ENCODE results near the gene UBR7.

The UBR7 gene

GRCh38 chr14:93245764-93246420, 38.8 kb downstream of the UBR7 start:
- no peak for DNase-seq (ENCODE audit: extremely low read depth in 1 of 2, low read depth in 1 of 2)

GRCh38 chr14:93246534-93246933, 39.5 kb downstream of the UBR7 start:
- DNase-seq (ENCODE audit: extremely low read depth in 1 of 2, low read depth in 1 of 2): no peak

GRCh38 chr14:93249128-93249831, 42.2 kb downstream of the UBR7 start:
- no peak for DNase-seq (ENCODE audit: extremely low read depth in 1 of 2, low read depth in 1 of 2)

GRCh38 chr14:93262446-93262845, 55.4 kb downstream of the UBR7 start:
- DNase-seq (ENCODE audit: extremely low read depth in 1 of 2, low read depth in 1 of 2): no peak

GRCh38 chr14:93263416-93263815, 56.4 kb downstream of the UBR7 start:
- DNase-seq (ENCODE audit: extremely low read depth in 1 of 2, low read depth in 1 of 2): no peak

GRCh38 chr14:93266127-93266526, 59.1 kb downstream of the UBR7 start:
- no peak for DNase-seq (ENCODE audit: extremely low read depth in 1 of 2, low read depth in 1 of 2)

GRCh38 chr14:93267149-93267711, 60.2 kb downstream of the UBR7 start:
- DNase-seq (ENCODE audit: extremely low read depth in 1 of 2, low read depth in 1 of 2): no peak

GRCh38 chr14:93268406-93268805, 61.4 kb downstream of the UBR7 start:
- DNase-seq (ENCODE audit: extremely low read depth in 1 of 2, low read depth in 1 of 2): no peak

- DNase-seq (ENCODE audit: extremely low read depth in 1 of 2, low read depth in 1 of 2): no peak
Measured at GRCh38 chr14:93269341-93270068, 62.4 kb downstream of the UBR7 start.

- DNase-seq (ENCODE audit: extremely low read depth in 1 of 2, low read depth in 1 of 2): no peak
Measured at GRCh38 chr14:93271111-93271510, 64.1 kb downstream of the UBR7 start.

GRCh38 chr14:93274055-93274806, 67.2 kb downstream of the UBR7 start:
- DNase-seq (ENCODE audit: extremely low read depth in 1 of 2, low read depth in 1 of 2): no peak

- no peak for DNase-seq (ENCODE audit: extremely low read depth in 1 of 2, low read depth in 1 of 2)
Measured at GRCh38 chr14:93276031-93276716, 69.1 kb downstream of the UBR7 start.
